Adrenal gland (tissue), 12 donors: ENCODE measurements around the gene F5. TPM values are rescaled to one million over a fixed set of nuclear protein-coding genes. Genes with fewer than 3 reads are reported as not detected.

Experiments
- DNase-seq, 7 donors: peaks; one replicate each; pipeline ENCODE4 v3.0.0-alpha.2; 2019 to 2020
- H3K27ac ChIP-seq, 5 donors: fragments of 200-600 bp; sonication (generic) in 4 of 5; 1 replicate in 3 of 5; 2 replicates in 2 of 5; pipeline versions ENCODE4 v1.5.1 to v1.8.0; 2016 to 2020; ENCODE audit warnings: mild to moderate bottlenecking in 1 of 5
- H3K27me3 ChIP-seq: fragments of 200-600 bp; 2 replicates; pipeline ENCODE4 v1.8.0; 2021
- H3K36me3 ChIP-seq, 2 donors: fragments of 200-600 bp; replicated peaks in 1 of 2; 1 replicate in 1 of 2; 2 replicates in 1 of 2; pipeline versions ENCODE4 v1.5.1 to v1.8.0; 2018 to 2022
- H3K4me1 ChIP-seq, 2 donors: fragments of 200-600 bp; replicated peaks in 1 of 2; 1 replicate in 1 of 2; 2 replicates in 1 of 2; pipeline versions ENCODE4 v1.5.1 to v1.8.0; 2018 to 2021
- H3K4me3 ChIP-seq, 4 donors: fragments of 200-600 bp; sonication (generic) in 3 of 4; one replicate each; pipeline ENCODE4 v1.5.1; 2016 to 2018
- H3K9me3 ChIP-seq, 3 donors: fragments of 200-600 bp; sonication (generic) in 1 of 3; replicated peaks in 1 of 3; 1 replicate in 2 of 3; 2 replicates in 1 of 3; pipeline versions ENCODE4 v1.5.1 to v1.8.0; 2016 to 2021
- POLR2A ChIP-seq, 2 donors: fragments of 450-650 bp; IDR thresholded peaks; one replicate each; pipeline ENCODE4 v1.6.1; 2017; ENCODE audit warnings: antibody characterized with exemption in 2 of 2, mild to moderate bottlenecking in 2 of 2, moderate library complexity in 1 of 2
- WGBS, 4 donors: extraction: QIAGEN DNeasy Blood & Tissue Kit in 2 of 4; methylation state at CpG; one replicate each; pipeline versions ENCODE4 v1.1.5 to v1.1.7; 2013 to 2017; 5-methylcytosine and 5-hydroxymethylcytosine counted together
- intact Hi-C, 2 donors: fragments of 100-400 bp; cut with DNase I; formaldehyde crosslinking; loops; one replicate each; pipeline versions ENCODE4 v1.14.1 to v1.15.0; 2022 to 2023
- polyA plus RNA-seq, 3 donors: library from polyadenylated mRNA; stranded (reverse); fragments of 200-250 nt in 2 of 3; fragments of 350-450 nt in 1 of 3; fragmentation: Illumina TruSeq in 1 of 3; extraction: RNeasy Lipid Tissue Mini Kit (QIAGEN cat#74804) in 1 of 3; gene quantifications; one replicate each; pipeline ENCODE4 v1.2.3, GENCODE V29; 2013 to 2014
- total RNA-seq, 9 donors: library from RNA; depleted of rRNA in 4 of 9; stranded (reverse); fragments of >200 nt in 4 of 9; fragments of 120-200 nt in 1 of 9; fragmentation: NEBNext Ultra II Directional in 1 of 9; extraction: Animal tissue kit (Norgen Biotek cat#: 25700) in 1 of 9; gene quantifications; one replicate each; pipeline versions ENCODE4 v1.1.0 to v1.2.4, GENCODE V29; 2013 to 2023
- TF ChIP-seq, protein P1 (sequence below), 6 experiments: fragments of 450-650 bp in 4 of 6; fragments of 200-600 bp in 2 of 6; sonication (generic) in 1 of 6; IDR thresholded peaks; 1 replicate in 5 of 6; 2 replicates in 1 of 6; pipeline versions ENCODE4 v1.5.1 to v1.8.0; 2016 to 2021; ENCODE audit warnings: antibody characterized with exemption in 6 of 6, mild to moderate bottlenecking in 2 of 6, moderate library complexity in 1 of 6
- donor health status: healthy with polysubstance abuse.
- donor health status: Bipolar disorder and iron deficiency.
- donor health status: DM: yes; HTN: yes; CAD: no.
- donor health status: DM: no; HTN: no; CAD: no.
- donor health status: DM: no; HTN: no; CAD: no.
- donor health status: DM: yes; HTN: yes; CAD: no.

Gene F5
- total and polyA plus RNA-seq, 12 donors: under 0.01 to 0.88 (median 0.14) TPM; not detected in 4

DNA sequence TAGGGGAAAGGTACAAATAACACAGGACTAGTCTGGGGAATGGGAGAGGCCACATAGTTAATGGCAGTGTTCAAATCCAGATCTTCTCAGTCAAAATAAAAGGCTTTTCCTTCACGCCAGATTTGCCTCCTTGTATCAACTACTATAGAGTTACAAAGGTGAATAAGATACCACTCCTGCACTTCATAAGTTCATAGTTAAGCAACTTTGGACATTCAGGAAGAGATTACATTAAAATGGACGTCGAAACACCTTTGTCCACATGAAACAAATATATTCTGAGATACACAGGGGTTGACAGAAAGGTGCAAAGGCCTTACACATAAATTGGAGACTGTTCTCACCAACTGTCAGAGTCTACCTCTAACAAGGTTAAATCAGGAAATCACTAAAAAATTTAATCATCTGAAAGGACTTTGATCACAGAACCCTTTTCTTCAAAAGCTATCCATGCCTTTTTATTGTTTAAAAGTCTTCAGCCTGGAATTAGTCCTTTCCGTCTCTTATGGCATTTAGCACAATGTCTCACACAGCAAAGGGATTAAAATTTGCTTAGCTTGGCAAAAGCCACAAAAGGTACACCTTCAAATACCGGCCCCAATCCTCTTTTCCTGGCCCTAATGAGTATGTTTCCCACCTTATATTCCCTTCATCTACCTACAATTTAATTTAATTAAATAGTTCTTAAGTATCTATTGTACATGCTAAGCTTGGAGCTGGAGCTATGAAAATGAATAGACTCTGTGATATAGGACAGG, 8.1 kb downstream of the F5 start:
- no peaks in the 10 kb centered on the region for H3K9me3 ChIP-seq
- no peak for DNase-seq
- WGBS, 4 donors: 70 to 77% (median 73%) methylated on average over 5 of the region's 5 CpGs
- no peaks in the 10 kb centered on the region for H3K36me3 ChIP-seq
- no peak overlapping the region for H3K4me3 ChIP-seq
- intact Hi-C loops: no loop called here
- no peak for TF ChIP-seq POLR2A (IDR thresholded peaks at IDR 0.05)
- TF ChIP-seq, protein P1, sequence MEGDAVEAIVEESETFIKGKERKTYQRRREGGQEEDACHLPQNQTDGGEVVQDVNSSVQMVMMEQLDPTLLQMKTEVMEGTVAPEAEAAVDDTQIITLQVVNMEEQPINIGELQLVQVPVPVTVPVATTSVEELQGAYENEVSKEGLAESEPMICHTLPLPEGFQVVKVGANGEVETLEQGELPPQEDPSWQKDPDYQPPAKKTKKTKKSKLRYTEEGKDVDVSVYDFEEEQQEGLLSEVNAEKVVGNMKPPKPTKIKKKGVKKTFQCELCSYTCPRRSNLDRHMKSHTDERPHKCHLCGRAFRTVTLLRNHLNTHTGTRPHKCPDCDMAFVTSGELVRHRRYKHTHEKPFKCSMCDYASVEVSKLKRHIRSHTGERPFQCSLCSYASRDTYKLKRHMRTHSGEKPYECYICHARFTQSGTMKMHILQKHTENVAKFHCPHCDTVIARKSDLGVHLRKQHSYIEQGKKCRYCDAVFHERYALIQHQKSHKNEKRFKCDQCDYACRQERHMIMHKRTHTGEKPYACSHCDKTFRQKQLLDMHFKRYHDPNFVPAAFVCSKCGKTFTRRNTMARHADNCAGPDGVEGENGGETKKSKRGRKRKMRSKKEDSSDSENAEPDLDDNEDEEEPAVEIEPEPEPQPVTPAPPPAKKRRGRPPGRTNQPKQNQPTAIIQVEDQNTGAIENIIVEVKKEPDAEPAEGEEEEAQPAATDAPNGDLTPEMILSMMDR (IDR thresholded peaks at IDR 0.05): no peak
- peaks cover 12% of the 10 kb centered on the region for H3K27me3 ChIP-seq
- H3K4me1 ChIP-seq: no peaks in the 10 kb centered on the region
- no peak overlapping the region for H3K27ac ChIP-seq

DNA sequence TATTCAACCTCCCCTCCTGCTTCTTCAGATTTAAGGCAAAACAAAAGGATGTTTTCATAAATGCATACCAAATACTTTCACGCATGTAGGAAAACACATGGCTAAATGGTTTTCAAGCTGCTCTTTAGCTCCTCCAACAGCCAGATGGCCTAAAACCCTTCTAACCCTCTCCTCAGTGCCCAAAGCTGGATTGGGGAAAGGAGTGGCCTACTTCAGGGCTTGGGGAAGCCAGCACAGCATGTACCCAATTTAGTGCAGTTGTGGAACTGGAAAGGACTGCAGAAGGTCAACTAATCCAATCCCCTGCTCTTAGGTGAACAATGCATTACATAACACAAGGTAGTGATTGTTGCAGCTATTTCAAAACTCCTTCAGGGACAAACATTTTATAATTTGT, 9.3 kb downstream of the F5 start:
- intact Hi-C loops: no loop called here
- no peak for TF ChIP-seq POLR2A (IDR thresholded peaks at IDR 0.05)
- TF ChIP-seq, protein P1 (IDR thresholded peaks at IDR 0.05): no peak
- no peak for DNase-seq
- 60 to 81% (median 75%) methylated on average over 1 of the region's 1 CpG for WGBS, 4 donors
- Histone ChIP-seq H3K36me3 (no peaks in the 10 kb centered on the region), H3K4me3 (no peak overlapping the region), H3K27ac (no peak overlapping the region), H3K27me3 (peaks cover 7% of the 10 kb centered on the region), H3K9me3 (no peaks in the 10 kb centered on the region), H3K4me1 (no peaks in the 10 kb centered on the region)

DNA sequence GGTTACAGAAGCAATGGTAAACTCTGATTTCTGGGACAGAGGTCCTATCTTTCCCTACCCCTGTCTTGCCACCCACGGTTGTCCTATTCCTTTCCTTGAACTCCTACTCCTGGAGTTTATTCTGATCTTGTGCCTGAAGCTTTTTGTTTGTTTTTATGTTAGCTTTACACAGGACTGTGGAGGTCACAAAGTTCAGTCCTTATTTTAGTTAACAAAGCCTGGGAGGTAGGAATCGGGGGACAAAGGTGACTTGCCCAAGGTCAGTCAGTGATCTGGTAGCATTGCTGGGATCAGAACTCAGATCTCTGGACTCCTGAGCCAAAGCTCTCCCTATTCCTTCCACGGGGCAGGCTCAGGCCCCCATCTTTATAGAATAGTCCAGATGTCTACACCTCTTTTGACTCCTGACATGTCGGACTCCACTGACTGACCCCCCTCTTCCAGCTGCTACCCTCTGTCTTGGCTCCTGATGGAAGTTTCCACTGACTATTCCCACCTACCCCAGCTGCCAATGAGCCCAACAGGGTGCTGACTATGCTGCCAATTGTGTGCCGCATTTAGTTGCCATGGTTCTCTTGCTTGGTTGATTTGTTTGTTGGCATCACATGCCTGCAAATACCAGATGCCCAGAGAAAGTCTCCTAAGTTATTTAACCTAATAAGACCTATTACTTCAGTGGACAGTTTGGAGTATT, 9.9 kb downstream of the F5 start:
- no peak for DNase-seq
- Histone ChIP-seq H3K36me3 (no peaks in the 10 kb centered on the region), H3K4me1 (no peaks in the 10 kb centered on the region), H3K27me3 (peaks cover 5% of the 10 kb centered on the region), H3K4me3 (no peak overlapping the region), H3K9me3 (no peaks in the 10 kb centered on the region), H3K27ac (no peak overlapping the region)
- TF ChIP-seq POLR2A (IDR thresholded peaks at IDR 0.05): no peak
- TF ChIP-seq, protein P1 (IDR thresholded peaks at IDR 0.05): no peak
- WGBS, 4 donors: 53 to 81% (median 69%) methylated on average over 5 of the region's 5 CpGs
- intact Hi-C loops: no loop called here

DNA sequence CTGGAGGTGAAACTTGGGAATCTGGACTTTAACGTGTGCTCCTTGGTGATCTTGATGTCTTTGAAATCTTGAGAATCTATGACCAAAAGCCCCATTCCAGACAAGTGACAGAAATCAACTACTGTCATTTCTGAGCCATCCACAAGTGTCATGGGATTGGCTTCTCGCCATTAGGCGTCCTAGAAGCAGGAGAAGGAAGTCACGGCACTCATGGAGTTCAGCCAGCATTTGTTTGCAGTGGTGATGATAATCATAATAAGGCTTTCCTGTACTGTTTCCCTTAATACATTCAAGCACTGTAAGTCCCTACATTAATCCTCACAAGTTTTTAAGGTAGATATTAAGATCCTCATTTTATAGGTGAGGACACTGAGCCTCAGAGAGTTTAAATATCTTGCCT, 11.9 kb downstream of the F5 start:
- Histone ChIP-seq H3K36me3 (no peaks in the 10 kb centered on the region), H3K27me3 (no peaks in the 10 kb centered on the region), H3K27ac (no peak overlapping the region), H3K4me1 (no peaks in the 10 kb centered on the region), H3K9me3 (no peaks in the 10 kb centered on the region), H3K4me3 (no peak overlapping the region)
- intact Hi-C loops: no loop called here
- 22 to 47% (median 41%) methylated on average over 4 of the region's 4 CpGs for WGBS, 4 donors
- DNase-seq: peak in 2 of 7 donors; percentile 14 to 17
- TF ChIP-seq, protein P1 (IDR thresholded peaks at IDR 0.05): no peak
- no peak for TF ChIP-seq POLR2A (IDR thresholded peaks at IDR 0.05)
